Erythroblast (primary cell): Measurements from ENCODE around the gene PSG1.
"Not testable (repeated sequence)": the region's sequence is repeated elsewhere in the genome, so short reads cannot be mapped to it uniquely, and the experiment has no call there.

Experiments
- GATA1 ChIP-seq: IDR thresholded peaks from 2 replicates; pipeline ENCODE4 v1.6.1; 2011; ENCODE audit warnings: low read depth, mild to moderate bottlenecking, control low read depth, low read length, moderate library complexity
- POLR2A ChIP-seq: IDR thresholded peaks from 2 replicates; pipeline ENCODE4 v1.6.1; 2011; ENCODE audit warnings: mild to moderate bottlenecking, low read length

- TF ChIP-seq POLR2A, GATA1: not testable (repeated sequence)
Measured at GRCh38 chr19:42852821-42853220, 26.7 kb downstream of the PSG1 start.
